Measurements from ENCODE around the gene SCUBE2. TPM values are rescaled to one million over a fixed set of nuclear protein-coding genes. Genes with fewer than 3 reads are reported as not detected.

SCUBE2 gene
- 25.0 TPM for polyA plus RNA-seq (ENCODE audit: insufficient read length)

DNA sequence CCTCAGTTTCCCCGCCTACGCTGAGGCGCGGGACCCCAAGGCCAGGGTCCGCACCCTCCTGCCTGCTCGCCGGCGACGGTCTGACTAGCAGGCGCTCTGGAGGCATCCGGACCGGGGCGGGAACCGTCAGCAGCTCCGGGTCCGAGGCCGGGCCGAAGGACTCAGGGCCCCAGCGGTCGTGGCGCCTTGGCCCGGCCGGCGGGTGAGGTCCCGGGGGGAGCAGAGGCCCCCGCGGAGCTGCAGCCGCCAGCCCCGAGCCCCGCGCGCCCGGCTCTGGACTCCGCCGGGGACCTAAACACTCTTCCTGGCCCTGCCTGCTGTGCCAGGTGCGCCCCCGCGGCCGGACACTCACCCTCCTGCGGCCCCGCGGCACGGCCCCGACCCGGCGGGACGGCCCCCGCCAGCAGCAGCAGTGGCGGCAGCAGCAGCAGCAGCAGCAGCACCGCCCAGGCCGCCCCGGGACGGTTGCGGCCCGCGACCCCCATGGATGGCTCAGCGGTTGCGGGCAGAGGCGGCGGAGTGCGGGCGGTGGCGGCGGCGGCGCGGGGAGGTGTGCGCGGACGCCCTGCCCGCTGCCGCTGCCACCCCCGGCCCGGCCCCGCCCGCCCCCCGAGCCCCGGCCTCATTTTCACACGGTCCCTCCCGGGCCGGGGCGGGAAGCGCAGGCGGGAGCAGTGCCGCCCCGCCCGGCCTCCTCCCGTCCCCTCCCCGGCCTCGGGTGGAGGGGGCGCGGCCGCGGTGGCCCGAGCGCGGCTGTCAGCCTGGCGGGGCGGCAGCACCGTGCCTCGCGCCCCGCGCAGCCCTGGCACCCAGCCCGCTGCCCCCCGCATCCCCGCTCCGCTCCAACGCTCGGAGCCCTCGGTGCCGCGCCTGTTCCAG lies at the start of gene SCUBE2:
Gene SCUBE2, minus strand, starts transcription at position 556 of the 879 bp plus-strand sequence. Its CDS starts 71 bp downstream, at position 485.
- DNase-seq, result no peak

DNA sequence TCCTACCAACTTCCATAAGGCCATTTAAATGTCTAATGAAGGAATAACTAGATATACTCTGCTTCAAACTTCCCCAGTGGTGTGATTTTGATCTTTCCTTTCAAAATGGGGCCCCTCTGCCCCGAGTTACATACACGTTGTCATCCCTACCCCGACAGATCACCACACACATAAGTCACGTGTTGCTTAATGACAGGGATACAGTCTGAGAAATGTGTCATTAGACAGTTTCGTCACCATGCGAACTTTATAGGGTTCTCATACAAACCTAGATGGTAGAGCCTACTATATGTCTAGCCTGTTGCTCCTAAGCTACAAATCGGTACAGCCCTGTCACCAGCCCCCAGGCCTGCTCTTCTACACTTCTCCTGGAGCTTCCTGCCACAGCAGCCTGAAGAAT lies 49.8 kb upstream of the SCUBE2 start:
- no peak for DNase-seq

- no peak for DNase-seq
These were observed 48.4 kb upstream of the SCUBE2 start for GRCh38 chr11:9139628-9140357.

DNA sequence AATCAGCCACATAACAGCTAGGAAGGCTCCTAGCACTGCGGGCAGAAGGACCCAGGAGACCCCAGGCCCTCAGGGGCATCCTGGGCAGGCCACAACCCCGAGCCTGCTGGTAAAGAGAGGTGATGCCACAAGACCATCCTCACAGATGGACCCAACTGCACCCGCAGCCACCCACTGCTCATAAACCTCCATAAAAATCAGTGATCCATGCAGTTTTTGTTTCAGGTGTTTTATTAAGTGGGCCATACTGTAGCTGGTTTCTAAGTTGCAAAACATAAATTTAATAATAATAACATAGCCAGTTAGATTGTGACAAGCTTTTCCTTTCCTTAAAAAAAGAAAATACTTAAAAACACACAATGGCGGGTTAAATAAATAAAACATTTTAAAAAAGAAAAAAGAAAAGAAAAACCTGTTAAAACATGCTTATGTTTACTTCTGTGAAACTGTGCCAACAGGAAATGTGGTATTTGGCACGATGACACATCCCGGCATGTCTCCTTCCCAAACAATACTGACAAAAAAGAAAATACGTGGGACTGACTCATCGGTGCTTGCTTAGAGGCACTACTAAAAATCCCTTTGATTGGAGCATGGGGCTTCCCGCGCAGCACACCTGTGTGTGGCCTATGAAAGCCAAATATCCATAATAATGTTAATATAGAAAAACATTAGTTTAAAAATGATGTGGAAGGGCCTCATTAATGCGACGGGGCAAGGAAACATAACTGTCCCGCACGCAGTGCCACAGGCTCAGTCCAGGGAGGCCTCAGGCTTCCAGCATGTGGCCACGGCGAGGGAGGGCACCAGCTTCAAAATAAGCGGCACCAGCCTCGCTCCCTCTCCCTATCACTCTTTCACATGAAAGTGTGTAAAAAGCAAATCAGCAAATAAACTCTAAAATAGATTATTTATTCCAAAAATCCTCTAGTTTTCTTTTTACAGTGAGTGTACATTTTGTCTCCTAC lies 47.5 kb upstream of the SCUBE2 start:
- DNase-seq, result no peak

DNA sequence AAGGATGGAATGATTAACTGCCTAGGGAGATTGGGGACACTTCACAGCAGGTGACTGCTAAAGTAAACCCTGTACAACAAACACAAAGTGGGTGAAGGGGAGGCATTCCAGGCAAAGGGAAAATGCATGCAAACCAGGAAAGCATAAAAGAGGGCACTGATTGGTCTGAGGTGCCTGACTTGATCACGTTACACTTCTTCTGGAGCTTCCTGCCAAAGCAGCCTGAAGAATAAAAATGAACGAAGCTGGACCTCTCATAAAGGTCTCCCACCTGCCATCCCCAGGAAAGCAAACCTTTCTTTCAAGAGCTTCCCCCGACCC lies 46.7 kb upstream of the SCUBE2 start:
- no peak for DNase-seq

- peak; percentile 74 for DNase-seq
These were observed 46.1 kb upstream of the SCUBE2 start for GRCh38 chr11:9137293-9138132.

DNA sequence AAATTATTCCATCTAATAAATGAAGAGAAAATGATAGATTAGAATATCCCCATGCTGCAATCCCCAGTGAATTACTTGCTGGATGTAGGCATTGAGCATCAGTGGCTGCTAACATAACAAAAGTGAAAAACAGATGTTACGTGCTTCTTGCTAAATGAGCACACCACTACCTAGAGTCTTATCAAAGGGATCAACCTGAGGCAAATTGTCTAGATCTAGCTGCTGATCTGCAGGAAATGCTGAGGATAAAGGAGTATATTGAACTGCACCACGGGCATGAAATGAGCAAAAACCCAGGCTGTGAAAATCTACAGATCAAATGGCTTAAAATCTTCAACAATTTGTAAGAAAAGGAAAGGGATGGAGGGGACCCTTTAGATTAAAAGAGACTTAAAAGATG lies 45.3 kb upstream of the SCUBE2 start:
- DNase-seq, result no peak

DNA sequence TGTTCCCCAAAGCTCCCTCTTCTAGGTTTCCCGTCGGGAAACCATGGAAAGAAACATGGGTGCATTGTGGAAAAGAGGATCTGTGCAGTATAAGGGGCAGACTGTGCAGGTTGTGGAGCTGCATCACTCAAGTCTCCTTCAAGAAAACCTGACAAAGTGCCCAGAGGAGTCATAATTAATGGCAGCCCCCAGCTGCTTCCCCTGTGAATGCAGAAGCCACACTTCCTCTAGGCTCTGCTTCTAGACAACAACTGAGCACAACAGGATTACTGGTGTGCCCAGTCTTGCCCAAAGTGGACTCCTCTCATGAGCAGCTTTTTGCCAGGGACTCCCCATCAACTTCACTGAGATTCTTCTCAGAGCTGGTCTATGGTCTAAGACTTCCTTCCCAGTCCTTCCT lies 42.6 kb upstream of the SCUBE2 start:
- DNase-seq, result no peak

DNA sequence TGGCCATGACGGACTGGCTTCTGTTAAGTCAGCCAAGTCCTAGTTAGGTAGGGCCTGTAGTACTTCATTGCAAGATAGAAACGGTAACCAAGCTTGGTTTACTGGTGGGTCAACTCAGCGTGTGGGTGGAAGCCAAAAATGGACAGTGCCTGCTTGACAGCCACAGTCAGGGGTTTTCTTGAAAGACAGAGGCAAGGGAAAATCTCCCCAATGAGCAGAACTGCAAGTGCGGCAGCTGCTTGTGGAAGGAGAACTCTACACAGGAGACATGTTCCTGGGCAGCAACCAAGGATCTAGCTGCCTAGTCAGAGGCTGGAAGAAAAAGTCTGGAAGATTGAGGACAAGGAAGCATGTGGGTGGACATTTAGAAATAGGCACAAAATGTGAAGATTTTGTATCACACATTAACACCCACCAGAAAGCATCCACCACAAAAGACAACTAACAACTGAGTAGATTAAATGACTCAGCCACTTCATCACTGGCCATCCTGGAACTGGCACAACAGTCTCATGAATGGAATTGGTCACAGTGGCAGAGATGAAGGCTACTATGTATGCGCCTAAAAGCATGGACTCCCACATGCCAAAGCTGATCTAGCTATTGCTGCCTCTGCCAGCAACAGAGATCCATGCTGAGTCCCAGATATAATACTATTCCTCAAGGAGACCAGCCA lies 40.9 kb upstream of the SCUBE2 start:
- no peak for DNase-seq

- no peak for DNase-seq
These were observed 38.9 kb upstream of the SCUBE2 start for GRCh38 chr11:9130297-9130696.

- DNase-seq, result no peak
These were observed 35.2 kb upstream of the SCUBE2 start for GRCh38 chr11:9126636-9127035.

- no peak for DNase-seq
These were observed 33.9 kb upstream of the SCUBE2 start for GRCh38 chr11:9125185-9125886.

- DNase-seq, result no peak
These were observed 32.4 kb upstream of the SCUBE2 start for GRCh38 chr11:9123595-9124304.

GRCh38 chr11:9121469-9121796 lies 30.0 kb upstream of the SCUBE2 start:
- no peak for DNase-seq

GRCh38 chr11:9120664-9121468 lies 29.5 kb upstream of the SCUBE2 start:
- no peak for DNase-seq

DNA sequence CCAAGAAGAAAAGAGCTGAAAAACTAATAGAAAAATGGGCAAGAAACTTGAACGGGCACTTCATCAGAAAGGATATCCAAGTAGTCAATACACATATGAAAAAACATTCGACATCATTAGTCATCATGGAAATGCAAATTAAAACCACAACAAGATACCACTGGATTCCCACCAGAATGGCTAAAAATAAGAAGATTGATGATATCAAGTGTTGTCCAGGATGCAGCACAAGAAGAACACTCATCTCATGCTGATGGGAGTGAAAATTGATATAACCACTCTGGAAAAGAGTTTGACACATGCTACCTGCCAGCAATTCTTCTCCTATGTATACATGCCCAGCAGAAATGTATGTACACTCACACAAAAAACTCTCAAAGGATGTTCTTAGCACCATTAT lies 26.9 kb upstream of the SCUBE2 start:
- no peak for DNase-seq

DNA sequence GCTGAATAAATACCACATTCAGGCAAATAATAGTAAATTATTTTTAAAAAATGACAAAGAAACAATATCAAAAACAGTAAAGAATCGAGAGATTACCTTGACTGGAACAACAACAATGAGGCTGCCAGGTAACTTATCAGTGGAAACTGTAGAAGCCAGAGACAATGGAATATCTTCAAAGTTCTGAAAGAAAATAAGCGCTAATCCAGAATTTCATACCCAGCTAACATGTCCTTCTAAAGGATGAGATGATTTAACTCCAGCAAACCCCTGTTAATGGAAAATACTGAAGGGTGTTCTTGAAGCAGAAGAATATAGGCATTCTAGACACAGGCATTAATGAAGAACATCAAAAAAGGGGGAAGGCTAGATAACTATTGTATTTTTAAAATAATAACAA lies 20.7 kb upstream of the SCUBE2 start:
- DNase-seq, result no peak

- DNase-seq, result no peak
These were observed 18.7 kb upstream of the SCUBE2 start for GRCh38 chr11:9109858-9110731.
